NCI-H526 (cell line): ENCODE data around the gene PBX3.

Experiments
- DNase-seq, 2 experiments: peaks; one replicate each; lab custom pipeline; 2025; lab: John Stamatoyannopoulos, UW

PBX3 gene

GRCh38 chr9:125906893-125907292 lies 159.7 kb downstream of the PBX3 start:
- DNase-seq = no peak

- no peak for DNase-seq
These were observed 161.0 kb downstream of the PBX3 start for GRCh38 chr9:125908136-125908535.

- DNase-seq = no peak
These were observed 161.8 kb downstream of the PBX3 start for GRCh38 chr9:125908966-125909365.

- no peak for DNase-seq
These were observed 162.3 kb downstream of the PBX3 start for GRCh38 chr9:125909459-125909858.

GRCh38 chr9:125910286-125910685 lies 163.1 kb downstream of the PBX3 start:
- DNase-seq = no peak

- DNase-seq = peak; percentile 36 to 53
These were observed 164.9 kb downstream of the PBX3 start for GRCh38 chr9:125911861-125912644.

GRCh38 chr9:125912667-125913066 lies 165.5 kb downstream of the PBX3 start:
- no peak for DNase-seq

GRCh38 chr9:125913551-125913950 lies 166.4 kb downstream of the PBX3 start:
- no peak for DNase-seq

GRCh38 chr9:125914411-125914810 lies 167.2 kb downstream of the PBX3 start:
- no peak for DNase-seq

- no peak for DNase-seq
These were observed 168.4 kb downstream of the PBX3 start for GRCh38 chr9:125915606-125916005.

- DNase-seq = no peak
These were observed 172.4 kb downstream of the PBX3 start for GRCh38 chr9:125919565-125919964.

- no peak for DNase-seq
These were observed 173.2 kb downstream of the PBX3 start for GRCh38 chr9:125920402-125920801.

GRCh38 chr9:125922854-125923253 lies 175.7 kb downstream of the PBX3 start:
- DNase-seq = no peak

GRCh38 chr9:125924351-125924750 lies 177.2 kb downstream of the PBX3 start:
- DNase-seq = no peak

GRCh38 chr9:125926936-125927335 lies 179.8 kb downstream of the PBX3 start:
- no peak for DNase-seq

GRCh38 chr9:125929846-125930245 lies 182.7 kb downstream of the PBX3 start:
- DNase-seq = no peak

GRCh38 chr9:125931211-125931610 lies 184.0 kb downstream of the PBX3 start:
- no peak for DNase-seq

GRCh38 chr9:125932012-125932411 lies 184.8 kb downstream of the PBX3 start:
- DNase-seq = no peak

- DNase-seq = peak; percentile 18 to 34
These were observed 185.7 kb downstream of the PBX3 start for GRCh38 chr9:125932746-125933455.

- no peak for DNase-seq
These were observed 195.0 kb downstream of the PBX3 start for GRCh38 chr9:125942125-125942524.

- DNase-seq = no peak
These were observed 196.7 kb downstream of the PBX3 start for GRCh38 chr9:125943831-125944230.

GRCh38 chr9:125946397-125946796 lies 199.2 kb downstream of the PBX3 start:
- no peak for DNase-seq

GRCh38 chr9:125948887-125949596 lies 201.9 kb downstream of the PBX3 start:
- DNase-seq = no peak
